22Rv1 (cell line): Measurements from ENCODE around the gene DYNLT3.

Source experiments
- H3K27ac ChIP-seq: fragments of 450-650 bp; 2 replicates; pipeline ENCODE4 v1.5.1; 2017
- CTCF ChIP-seq: fragments of 450-650 bp; IDR thresholded peaks from 2 replicates; pipeline ENCODE4 v1.5.1; 2017; ENCODE audit warnings: mild to moderate bottlenecking
- ZFX ChIP-seq: fragments of 450-650 bp; IDR thresholded peaks from 2 replicates; pipeline ENCODE4 v1.6.1; 2017; ENCODE audit warnings: antibody characterized with exemption, borderline replicate concordance

The DYNLT3 gene

GRCh38 chrX:37846934-37847732 is at the start of gene DYNLT3:
DYNLT3 (minus strand) TSS chrX:37847571; CDS start chrX:37847510, 61 bp downstream.
- H3K27ac ChIP-seq = 0 out of 2 replicates have a peak within 1 kb of the TSS, but pooled peaks have one; percentile 18

GRCh38 chrX:37896511-37896890 is 49.1 kb upstream of the DYNLT3 start:
- H3K27ac ChIP-seq = no peak overlapping the region
- TF ChIP-seq CTCF = no peak
- TF ChIP-seq ZFX = no peak

More at GRCh38 chrX:37846934-37847732, at the start of gene DYNLT3:
- TF ChIP-seq ZFX (no peak), CTCF (no peak)

GRCh38 chrX:37895795-37896510 is 48.6 kb upstream of the DYNLT3 start:
- no peak overlapping the region for H3K27ac ChIP-seq
- TF ChIP-seq CTCF = no peak
- TF ChIP-seq ZFX = no peak

- TF ChIP-seq CTCF (no peak), ZFX (no peak)
- H3K27ac ChIP-seq = no peak overlapping the region
Observed at GRCh38 chrX:37894725-37895124, 47.4 kb upstream of the DYNLT3 start.

GRCh38 chrX:37888010-37888409 is 40.6 kb upstream of the DYNLT3 start:
- TF ChIP-seq CTCF (no peak), ZFX (no peak)

GRCh38 chrX:37887347-37887746 is 40.0 kb upstream of the DYNLT3 start:
- TF ChIP-seq ZFX (no peak), CTCF (no peak)

More at GRCh38 chrX:37888010-37888409, 40.6 kb upstream of the DYNLT3 start:
- no peak overlapping the region for H3K27ac ChIP-seq

GRCh38 chrX:37883196-37883595 is 35.8 kb upstream of the DYNLT3 start:
- no peak overlapping the region for H3K27ac ChIP-seq

More at GRCh38 chrX:37887347-37887746, 40.0 kb upstream of the DYNLT3 start:
- H3K27ac ChIP-seq = no peak overlapping the region

More at GRCh38 chrX:37883196-37883595, 35.8 kb upstream of the DYNLT3 start:
- TF ChIP-seq CTCF (no peak), ZFX (no peak)
